Activated T-cell treated with anti-CD3 and anti-CD28 coated beads, Interleukin-2, amount 50 U/mL, for 48 hours (primary cell): ENCODE results near the gene SALL1.

Experiments
- DNase-seq, 2 experiments: peaks; one replicate each; pipeline ENCODE4 v3.0.0-alpha.2; 2020

SALL1 gene

GRCh38 chr16:51150888-51151320 is at the start of gene SALL1:
TSS of gene SALL1 (minus strand) at chr16:51151270. CDS start at chr16:51151241, 29 bp downstream.
- DNase-seq = peak in 1 of 2 experiments; percentile 17

GRCh38 chr16:51200793-51201192 is 49.7 kb upstream of the SALL1 start:
- no peak for DNase-seq

GRCh38 chr16:51197953-51198748 is 47.1 kb upstream of the SALL1 start:
- no peak for DNase-seq

- no peak for DNase-seq
These were observed 42.8 kb upstream of the SALL1 start for GRCh38 chr16:51193879-51194278.

- no peak for DNase-seq
These were observed 33.8 kb upstream of the SALL1 start for GRCh38 chr16:51184702-51185433.

GRCh38 chr16:51181503-51181811 is 30.4 kb upstream of the SALL1 start:
- no peak for DNase-seq

- DNase-seq = no peak
These were observed 29.8 kb upstream of the SALL1 start for GRCh38 chr16:51180719-51181502.

GRCh38 chr16:51175081-51175480 is 24.0 kb upstream of the SALL1 start:
- DNase-seq = no peak

GRCh38 chr16:51172368-51172767 is 21.3 kb upstream of the SALL1 start:
- no peak for DNase-seq

GRCh38 chr16:51168755-51169154 is 17.7 kb upstream of the SALL1 start:
- DNase-seq = no peak

GRCh38 chr16:51167170-51167895 is 16.3 kb upstream of the SALL1 start:
- DNase-seq = no peak

- DNase-seq = no peak
These were observed 15.5 kb upstream of the SALL1 start for GRCh38 chr16:51166541-51166940.

GRCh38 chr16:51166091-51166490 is 15.0 kb upstream of the SALL1 start:
- no peak for DNase-seq

GRCh38 chr16:51165043-51165442 is 14.0 kb upstream of the SALL1 start:
- no peak for DNase-seq

- DNase-seq = no peak
These were observed 13.5 kb upstream of the SALL1 start for GRCh38 chr16:51164574-51164973.

GRCh38 chr16:51163894-51164566 is 13.0 kb upstream of the SALL1 start:
- no peak for DNase-seq

- no peak for DNase-seq
These were observed 12.3 kb upstream of the SALL1 start for GRCh38 chr16:51163366-51163765.

GRCh38 chr16:51161440-51162195 is 10.5 kb upstream of the SALL1 start:
- no peak for DNase-seq

GRCh38 chr16:51159865-51160264 is 8.8 kb upstream of the SALL1 start:
- no peak for DNase-seq

GRCh38 chr16:51159296-51159695 is 8.2 kb upstream of the SALL1 start:
- no peak for DNase-seq

- no peak for DNase-seq
These were observed 6.6 kb upstream of the SALL1 start for GRCh38 chr16:51157698-51158097.

- DNase-seq = no peak
These were observed 5.7 kb upstream of the SALL1 start for GRCh38 chr16:51156807-51157200.
